Kasumi-1 (cell line): ENCODE data around the gene FRMPD4.
A peak's percentile ranks its signal among the peaks of the same experiment; 100 is the strongest.
"Not testable (repeated sequence)": the region's sequence is repeated elsewhere in the genome, so short reads cannot be mapped to it uniquely, and the experiment has no call there.

ENCODE experiments used
- DNase-seq, 2 experiments: peaks; one replicate each; lab custom pipeline; 2025; lab: John Stamatoyannopoulos, UW

The FRMPD4 gene

GRCh38 chrX:12441381-12442128 is 303.3 kb downstream of the FRMPD4 start:
- no peak for DNase-seq

GRCh38 chrX:12443534-12444098 is 305.3 kb downstream of the FRMPD4 start:
- DNase-seq: no peak

GRCh38 chrX:12446342-12447075 is 308.2 kb downstream of the FRMPD4 start:
- DNase-seq: no peak

- DNase-seq: no peak
Observed at GRCh38 chrX:12447448-12448064, 309.3 kb downstream of the FRMPD4 start.

- DNase-seq: no peak
Observed at GRCh38 chrX:12452268-12452667, 314.0 kb downstream of the FRMPD4 start.

- no peak for DNase-seq
Observed at GRCh38 chrX:12460929-12461328, 322.7 kb downstream of the FRMPD4 start.

GRCh38 chrX:12463052-12463451 is 324.8 kb downstream of the FRMPD4 start:
- DNase-seq: no peak

- DNase-seq: no peak
Observed at GRCh38 chrX:12463873-12464272, 325.6 kb downstream of the FRMPD4 start.

- no peak for DNase-seq
Observed at GRCh38 chrX:12467321-12467720, 329.0 kb downstream of the FRMPD4 start.

- no peak for DNase-seq
Observed at GRCh38 chrX:12469296-12469695, 331.0 kb downstream of the FRMPD4 start.

- no peak for DNase-seq
Observed at GRCh38 chrX:12471061-12471460, 332.8 kb downstream of the FRMPD4 start.

- DNase-seq: no peak
Observed at GRCh38 chrX:12480956-12481355, 342.7 kb downstream of the FRMPD4 start.

- DNase-seq: no peak
Observed at GRCh38 chrX:12488220-12488619, 349.9 kb downstream of the FRMPD4 start.

GRCh38 chrX:12488771-12489170 is 350.5 kb downstream of the FRMPD4 start:
- no peak for DNase-seq

- DNase-seq: no peak
Observed at GRCh38 chrX:12489341-12489740, 351.1 kb downstream of the FRMPD4 start.

- DNase-seq: no peak
Observed at GRCh38 chrX:12494400-12495138, 356.3 kb downstream of the FRMPD4 start.

- no peak for DNase-seq
Observed at GRCh38 chrX:12496343-12496742, 358.1 kb downstream of the FRMPD4 start.

- DNase-seq: peak in 1 of 2 experiments; percentile 2
Observed at GRCh38 chrX:12497832-12498591, 359.7 kb downstream of the FRMPD4 start.

- no peak for DNase-seq
Observed at GRCh38 chrX:12505127-12505526, 366.9 kb downstream of the FRMPD4 start.

- DNase-seq: not testable (repeated sequence)
Observed at GRCh38 chrX:12515384-12515783, 377.1 kb downstream of the FRMPD4 start.

- DNase-seq: no peak
Observed at GRCh38 chrX:12526306-12526705, 388.0 kb downstream of the FRMPD4 start.
